ENCODE measurements around the gene OTUD1.

OTUD1 gene

GRCh38 chr10:23421397-23421796, 17.5 kb upstream of the OTUD1 start:
- TF ChIP-seq CTCF (IDR thresholded peaks at IDR 0.05; ENCODE audit: low read depth, low read length), result no peak
- no peak overlapping the region for H3K4me3 ChIP-seq (ENCODE audit: low read depth, low read length)

GRCh38 chr10:23422003-23422411, 16.9 kb upstream of the OTUD1 start:
- no peak overlapping the region for H3K4me3 ChIP-seq (ENCODE audit: low read depth, low read length)
- TF ChIP-seq CTCF (IDR thresholded peaks at IDR 0.05; ENCODE audit: low read depth, low read length), result no peak

- TF ChIP-seq CTCF (IDR thresholded peaks at IDR 0.05; ENCODE audit: low read depth, low read length), result no peak
- H3K4me3 ChIP-seq (ENCODE audit: low read depth, low read length), result no peak overlapping the region
Measured at GRCh38 chr10:23432166-23432565, 6.7 kb upstream of the OTUD1 start.

- no peak overlapping the region for H3K4me3 ChIP-seq (ENCODE audit: low read depth, low read length)
- TF ChIP-seq CTCF (IDR thresholded peaks at IDR 0.05; ENCODE audit: low read depth, low read length), result no peak
Measured at GRCh38 chr10:23432639-23433038, 6.2 kb upstream of the OTUD1 start.

GRCh38 chr10:23433701-23434100, 5.2 kb upstream of the OTUD1 start:
- no peak for TF ChIP-seq CTCF (IDR thresholded peaks at IDR 0.05; ENCODE audit: low read depth, low read length)
- no peak overlapping the region for H3K4me3 ChIP-seq (ENCODE audit: low read depth, low read length)

GRCh38 chr10:23435378-23435777, 3.5 kb upstream of the OTUD1 start:
- no peak for TF ChIP-seq CTCF (IDR thresholded peaks at IDR 0.05; ENCODE audit: low read depth, low read length)

GRCh38 chr10:23436983-23437382, 1.9 kb upstream of the OTUD1 start:
- no peak for TF ChIP-seq CTCF (IDR thresholded peaks at IDR 0.05; ENCODE audit: low read depth, low read length)
- H3K4me3 ChIP-seq (ENCODE audit: low read depth, low read length), result no peak overlapping the region

More at GRCh38 chr10:23435378-23435777, 3.5 kb upstream of the OTUD1 start:
- H3K4me3 ChIP-seq (ENCODE audit: low read depth, low read length), result no peak overlapping the region

Data from WI38 (cell line).